Measurements from ENCODE around the gene KCNQ5. TPM values are rescaled to one million over a fixed set of nuclear protein-coding genes. Genes with fewer than 3 reads are reported as not detected.
"Not testable (repeated sequence)": the region's sequence is repeated elsewhere in the genome, so short reads cannot be mapped to it uniquely, and the experiment has no call there.

Gene KCNQ5
- total and polyA plus RNA-seq, 9 donors: 0.28 to 0.86 (median 0.57) TPM

DNA sequence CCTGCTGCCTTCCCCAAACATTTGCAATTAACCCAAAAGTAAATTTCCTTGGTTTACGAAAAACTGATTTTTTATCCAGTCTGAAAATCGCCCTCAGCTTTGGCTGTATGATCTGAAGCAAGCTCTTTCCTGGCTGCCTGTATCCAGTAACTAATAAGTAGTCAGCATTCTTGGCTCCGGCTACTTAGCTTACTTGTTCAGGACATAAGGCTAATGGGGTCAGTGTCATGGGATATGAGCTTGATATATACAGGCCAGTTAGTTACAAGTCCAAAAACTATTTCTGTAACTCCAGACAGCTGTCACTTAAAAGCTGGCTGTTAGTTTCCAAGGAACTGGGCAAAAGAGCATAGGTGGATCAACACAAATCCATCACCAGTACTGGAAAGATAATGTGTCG is 547.2 kb downstream of the KCNQ5 start:
- WGBS (ENCODE audit: insufficient coverage): 29% methylated on average over 3 of the region's 4 CpGs
- DNase-seq: peak; percentile 56
- H3K36me3 ChIP-seq (ENCODE audit: control insufficient read depth, insufficient read depth, low read length): no peaks in the 10 kb centered on the region
- H3K4me3 ChIP-seq (ENCODE audit: low read length): no peak overlapping the region
- H3K27me3 ChIP-seq (ENCODE audit: control insufficient read depth, insufficient read depth, low read length): no peaks in the 10 kb centered on the region
- no peak overlapping the region for H3K27ac ChIP-seq (ENCODE audit: low read length)
- H3K4me1 ChIP-seq (ENCODE audit: control insufficient read depth, insufficient read depth, low read length): no peaks in the 10 kb centered on the region
- no peaks in the 10 kb centered on the region for H3K9me3 ChIP-seq (replicated peaks; ENCODE audit: control insufficient read depth, low read depth, low read length)

DNA sequence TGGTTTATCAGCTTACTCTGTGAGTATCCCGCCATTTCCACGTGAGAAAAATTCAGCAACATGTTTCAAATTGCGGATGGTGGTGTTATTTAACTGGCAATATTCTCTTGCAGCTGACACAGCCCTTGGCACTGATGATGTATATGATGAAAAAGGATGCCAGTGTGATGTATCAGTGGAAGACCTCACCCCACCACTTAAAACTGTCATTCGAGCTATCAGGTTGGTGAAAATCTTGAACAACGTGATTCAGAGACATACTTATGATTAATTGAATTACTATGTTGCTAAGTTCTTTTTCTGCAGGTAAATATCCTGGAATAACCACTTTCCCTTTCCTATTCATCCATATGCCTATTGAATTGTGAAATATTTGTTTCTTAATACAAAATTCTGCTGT is 547.8 kb downstream of the KCNQ5 start:
- Histone ChIP-seq H3K4me3 (ENCODE audit: low read length) (no peak overlapping the region), H3K4me1 (ENCODE audit: control insufficient read depth, insufficient read depth, low read length) (no peaks in the 10 kb centered on the region), H3K27me3 (ENCODE audit: control insufficient read depth, insufficient read depth, low read length) (no peaks in the 10 kb centered on the region), H3K36me3 (ENCODE audit: control insufficient read depth, insufficient read depth, low read length) (no peaks in the 10 kb centered on the region), H3K9me3 (replicated peaks; ENCODE audit: control insufficient read depth, low read depth, low read length) (no peaks in the 10 kb centered on the region), H3K27ac (ENCODE audit: low read length) (no peak overlapping the region)
- WGBS (ENCODE audit: insufficient coverage): no CpG with 5 or more reads among the region's 5 CpGs
- no peak for DNase-seq

DNA sequence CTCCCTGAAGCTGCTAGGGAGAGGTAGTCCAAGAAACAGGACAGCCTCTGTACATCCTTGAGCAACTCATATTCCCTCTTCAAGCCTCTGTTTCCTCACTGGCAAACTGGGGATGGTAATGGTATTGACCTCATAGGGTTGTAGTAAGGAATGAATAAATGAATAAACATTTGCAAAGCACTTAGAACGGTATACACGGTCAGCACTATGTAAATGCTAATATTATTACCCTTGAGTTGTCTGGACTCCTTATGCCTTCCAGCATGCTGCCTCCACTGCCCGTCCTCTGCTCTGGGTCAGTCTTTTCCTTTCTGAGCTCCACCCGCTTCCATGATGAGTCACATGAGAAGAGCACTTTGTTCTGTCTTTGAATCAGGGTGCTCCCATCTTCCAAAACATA is 552.8 kb downstream of the KCNQ5 start:
- 84% methylated on average over 2 of the region's 4 CpGs for WGBS (ENCODE audit: insufficient coverage)
- H3K27ac ChIP-seq (ENCODE audit: low read length): no peak overlapping the region
- H3K9me3 ChIP-seq (replicated peaks; ENCODE audit: control insufficient read depth, low read depth, low read length): no peaks in the 10 kb centered on the region
- H3K4me3 ChIP-seq (ENCODE audit: low read length): no peak overlapping the region
- no peaks in the 10 kb centered on the region for H3K36me3 ChIP-seq (ENCODE audit: control insufficient read depth, insufficient read depth, low read length)
- no peaks in the 10 kb centered on the region for H3K27me3 ChIP-seq (ENCODE audit: control insufficient read depth, insufficient read depth, low read length)
- H3K4me1 ChIP-seq (ENCODE audit: control insufficient read depth, insufficient read depth, low read length): no peaks in the 10 kb centered on the region
- no peak for DNase-seq

DNA sequence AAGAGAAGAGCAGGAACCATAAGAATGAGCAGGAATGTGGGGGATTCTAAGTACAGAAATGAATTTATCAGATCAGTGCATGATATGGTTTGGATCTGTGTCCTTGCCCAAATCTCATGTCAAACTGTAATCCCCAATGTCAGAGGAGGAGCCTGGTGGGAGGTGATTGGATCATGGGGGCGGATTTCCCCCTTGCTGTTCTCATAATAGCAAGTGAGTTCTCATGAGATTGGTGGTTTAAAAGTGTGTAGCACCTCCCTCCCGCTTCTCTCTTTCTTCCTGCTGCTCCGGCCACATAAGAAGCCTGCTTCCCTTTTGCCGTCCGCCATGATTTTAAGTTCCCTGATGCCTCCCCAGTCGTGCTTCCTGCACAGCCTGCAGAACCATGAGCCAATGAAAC is 554.2 kb downstream of the KCNQ5 start:
- no peak for DNase-seq
- WGBS (ENCODE audit: insufficient coverage): no CpG with 5 or more reads among the region's 6 CpGs
- Histone ChIP-seq H3K36me3 (ENCODE audit: control insufficient read depth, insufficient read depth, low read length) (no peaks in the 10 kb centered on the region), H3K4me1 (ENCODE audit: control insufficient read depth, insufficient read depth, low read length) (no peaks in the 10 kb centered on the region), H3K27me3 (ENCODE audit: control insufficient read depth, insufficient read depth, low read length) (no peaks in the 10 kb centered on the region), H3K9me3 (replicated peaks; ENCODE audit: control insufficient read depth, low read depth, low read length) (no peaks in the 10 kb centered on the region), H3K4me3 (ENCODE audit: low read length) (no peak overlapping the region), H3K27ac (ENCODE audit: low read length) (no peak overlapping the region)

DNA sequence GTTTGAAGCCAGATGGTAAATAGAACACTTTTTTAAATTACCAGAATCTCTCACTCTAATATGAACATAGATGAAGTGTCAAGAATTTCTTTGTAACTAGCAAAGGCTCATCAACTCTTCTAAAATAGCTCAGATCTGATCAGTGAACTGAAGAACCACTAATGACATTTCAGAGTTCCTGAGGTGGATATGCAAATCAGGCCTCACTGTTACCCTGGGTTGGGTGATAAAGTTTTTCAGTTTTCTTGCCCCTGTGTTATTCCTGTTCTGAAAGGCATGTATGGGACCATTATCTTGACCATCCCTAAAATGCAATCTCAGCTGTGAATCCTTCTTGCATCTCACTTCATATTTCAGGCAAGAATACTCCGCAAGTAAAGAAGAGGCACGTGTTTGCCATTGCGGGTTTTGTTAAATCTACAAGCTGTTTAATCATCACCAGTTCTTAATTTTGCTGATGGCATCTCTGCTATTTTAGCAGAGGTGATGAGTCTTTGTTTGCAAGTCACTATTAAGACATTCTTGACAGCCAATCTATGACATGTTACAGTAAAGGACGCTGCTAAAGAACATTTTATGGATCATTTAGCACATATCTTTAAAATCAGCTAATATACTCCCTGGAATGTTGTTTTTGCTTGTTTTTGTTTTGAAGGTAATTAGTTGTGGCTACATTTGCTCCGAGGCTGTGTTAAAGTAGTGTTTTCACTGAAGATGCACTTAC is 555.5 kb downstream of the KCNQ5 start:
- H3K9me3 ChIP-seq (replicated peaks; ENCODE audit: control insufficient read depth, low read depth, low read length): no peaks in the 10 kb centered on the region
- no peak for DNase-seq
- WGBS (ENCODE audit: insufficient coverage): no CpG with 5 or more reads among the region's 5 CpGs
- no peaks in the 10 kb centered on the region for H3K4me1 ChIP-seq (ENCODE audit: control insufficient read depth, insufficient read depth, low read length)
- H3K27me3 ChIP-seq (ENCODE audit: control insufficient read depth, insufficient read depth, low read length): no peaks in the 10 kb centered on the region
- H3K4me3 ChIP-seq (ENCODE audit: low read length): no peak overlapping the region
- H3K27ac ChIP-seq (ENCODE audit: low read length): no peak overlapping the region
- H3K36me3 ChIP-seq (ENCODE audit: control insufficient read depth, insufficient read depth, low read length): no peaks in the 10 kb centered on the region

DNA sequence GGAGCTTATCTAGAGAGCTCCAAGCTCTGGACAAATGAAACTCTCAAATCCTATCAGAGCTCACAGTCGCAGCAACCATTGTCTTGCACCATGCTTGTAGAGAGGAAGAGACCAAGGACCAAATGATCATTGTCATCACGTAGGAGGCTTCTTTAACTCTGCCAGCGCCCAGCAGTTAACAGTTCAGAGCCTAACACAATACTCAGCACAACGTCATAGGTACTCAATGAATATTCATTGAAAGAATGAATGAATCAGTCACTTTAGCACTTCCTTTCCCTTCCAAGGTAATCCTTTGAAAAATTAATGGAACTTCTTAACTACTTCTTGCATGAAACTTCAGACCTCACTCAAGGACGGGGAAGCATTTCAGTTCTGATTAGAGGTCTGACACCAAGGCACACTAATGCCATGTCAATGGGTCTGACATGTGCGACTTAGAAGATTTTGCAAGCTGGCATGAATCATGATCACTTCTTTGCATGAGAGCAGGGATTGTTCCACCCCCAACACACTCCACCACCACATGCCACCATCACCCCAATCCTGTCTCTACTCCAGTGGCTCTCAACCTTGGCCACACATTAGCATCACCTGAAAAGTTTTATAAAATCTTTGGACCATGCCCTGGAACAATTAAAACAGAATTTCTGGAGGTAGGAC is 558.3 kb downstream of the KCNQ5 start:
- H3K27ac ChIP-seq (ENCODE audit: low read length): no peak overlapping the region
- H3K4me3 ChIP-seq (ENCODE audit: low read length): no peak overlapping the region
- no peaks in the 10 kb centered on the region for H3K27me3 ChIP-seq (ENCODE audit: control insufficient read depth, insufficient read depth, low read length)
- 81% methylated on average over 3 of the region's 6 CpGs for WGBS (ENCODE audit: insufficient coverage)
- no peak for DNase-seq
- H3K4me1 ChIP-seq (ENCODE audit: control insufficient read depth, insufficient read depth, low read length): no peaks in the 10 kb centered on the region
- no peaks in the 10 kb centered on the region for H3K9me3 ChIP-seq (replicated peaks; ENCODE audit: control insufficient read depth, low read depth, low read length)
- no peaks in the 10 kb centered on the region for H3K36me3 ChIP-seq (ENCODE audit: control insufficient read depth, insufficient read depth, low read length)

DNA sequence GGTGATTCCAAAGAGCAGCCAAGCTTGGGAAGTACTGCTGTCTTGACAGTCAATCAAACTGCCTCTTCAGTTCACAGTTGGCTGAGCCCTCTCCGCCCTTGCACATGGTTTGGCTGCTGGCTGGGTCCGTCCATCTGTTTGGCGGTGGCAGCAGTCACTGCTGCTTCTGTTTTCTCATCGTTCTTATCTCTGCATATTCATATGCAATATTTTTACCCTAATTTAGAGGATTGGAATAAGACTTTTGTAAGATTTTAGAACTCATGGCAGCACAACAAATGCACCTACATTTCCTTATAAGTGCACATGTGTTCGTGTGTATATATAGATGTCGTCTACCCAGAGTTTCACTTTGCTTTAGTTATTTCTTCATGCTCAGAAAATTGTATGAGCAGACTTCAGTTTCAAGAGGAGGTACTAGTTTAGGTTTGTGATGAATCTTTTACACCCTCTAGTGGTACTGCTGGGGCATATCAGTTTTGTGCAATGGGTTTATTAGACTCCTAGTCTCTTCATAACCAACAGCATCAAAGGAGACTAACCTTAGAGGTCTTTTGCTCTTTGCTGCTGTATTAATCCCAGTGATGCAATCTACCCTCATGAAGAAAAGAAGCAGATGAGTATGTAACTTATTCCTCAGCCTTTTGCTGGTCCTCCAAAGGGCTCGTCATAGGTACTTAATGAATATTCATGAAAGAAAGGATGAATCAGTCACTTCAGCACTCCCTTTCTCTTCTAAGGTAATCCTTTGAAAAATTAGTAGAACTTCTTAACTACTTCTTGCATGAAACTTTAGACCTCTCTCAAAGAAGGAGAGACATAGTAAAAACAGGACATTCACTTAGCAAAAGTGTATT is 559.1 kb downstream of the KCNQ5 start:
- WGBS (ENCODE audit: insufficient coverage): 10% methylated on average over 1 of the region's 7 CpGs

DNA sequence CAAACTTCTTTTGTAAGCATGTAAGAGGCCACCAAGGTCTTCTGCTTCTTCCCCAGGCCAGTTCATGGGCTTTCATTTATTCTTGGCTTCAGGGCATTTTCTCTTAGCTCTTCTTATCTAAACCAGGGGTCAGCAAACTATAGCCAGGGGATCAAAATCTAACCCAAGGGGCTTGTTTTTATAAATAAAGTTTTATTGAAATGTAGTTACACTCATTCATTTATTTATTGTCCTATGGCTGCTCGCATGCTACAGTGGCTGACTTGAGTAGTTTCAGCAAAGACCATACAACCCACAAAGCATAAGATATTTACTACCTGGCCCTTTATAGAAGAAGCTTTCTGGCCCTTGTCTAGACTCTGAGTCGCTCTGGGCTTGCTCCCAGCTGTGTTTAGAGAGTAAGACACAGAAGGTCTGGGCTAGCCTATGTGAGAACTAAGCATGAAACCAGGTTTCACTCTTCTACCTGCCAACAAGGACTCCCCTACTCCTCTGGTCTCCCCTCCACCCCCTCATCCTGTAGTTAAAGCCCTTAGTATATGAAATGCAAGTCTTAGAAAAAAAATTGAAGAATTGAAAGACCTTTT is 560.2 kb downstream of the KCNQ5 start:
- no CpG with 5 or more reads among the region's 2 CpGs for WGBS (ENCODE audit: insufficient coverage)
- no peak for DNase-seq
- no peaks in the 10 kb centered on the region for H3K9me3 ChIP-seq (replicated peaks; ENCODE audit: control insufficient read depth, low read depth, low read length)

More for the DNA sequence above, 559.1 kb downstream of the KCNQ5 start:
- no peak overlapping the region for H3K4me3 ChIP-seq (ENCODE audit: low read length)
- H3K36me3 ChIP-seq (ENCODE audit: control insufficient read depth, insufficient read depth, low read length): no peaks in the 10 kb centered on the region
- no peak overlapping the region for H3K27ac ChIP-seq (ENCODE audit: low read length)
- H3K9me3 ChIP-seq (replicated peaks; ENCODE audit: control insufficient read depth, low read depth, low read length): no peaks in the 10 kb centered on the region
- no peaks in the 10 kb centered on the region for H3K4me1 ChIP-seq (ENCODE audit: control insufficient read depth, insufficient read depth, low read length)
- no peaks in the 10 kb centered on the region for H3K27me3 ChIP-seq (ENCODE audit: control insufficient read depth, insufficient read depth, low read length)
- peak; percentile 72 for DNase-seq

DNA sequence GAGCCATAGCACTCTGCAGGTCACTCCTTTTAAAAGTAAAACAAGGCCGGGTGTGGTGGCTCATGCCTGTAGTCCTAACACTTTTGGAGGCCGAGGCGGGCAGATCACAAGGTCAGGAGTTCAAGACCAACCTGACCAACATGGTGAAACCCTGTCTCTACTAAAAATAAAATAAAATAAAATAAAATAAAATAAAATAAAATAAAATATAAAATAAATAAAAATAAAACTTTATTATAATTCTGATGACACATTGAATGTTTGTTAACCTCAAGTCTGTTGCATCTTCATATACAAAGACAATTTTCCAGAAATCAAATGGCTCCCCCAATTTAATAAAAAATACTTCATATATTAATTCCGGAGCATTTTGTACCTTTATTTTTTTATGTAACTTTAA is 571.4 kb downstream of the KCNQ5 start:
- 100% methylated on average over 1 of the region's 4 CpGs for WGBS (ENCODE audit: insufficient coverage)

More for the DNA sequence above, 560.2 kb downstream of the KCNQ5 start:
- no peaks in the 10 kb centered on the region for H3K4me1 ChIP-seq (ENCODE audit: control insufficient read depth, insufficient read depth, low read length)
- no peak overlapping the region for H3K27ac ChIP-seq (ENCODE audit: low read length)
- H3K36me3 ChIP-seq (ENCODE audit: control insufficient read depth, insufficient read depth, low read length): no peaks in the 10 kb centered on the region
- H3K4me3 ChIP-seq (ENCODE audit: low read length): no peak overlapping the region
- no peaks in the 10 kb centered on the region for H3K27me3 ChIP-seq (ENCODE audit: control insufficient read depth, insufficient read depth, low read length)

DNA sequence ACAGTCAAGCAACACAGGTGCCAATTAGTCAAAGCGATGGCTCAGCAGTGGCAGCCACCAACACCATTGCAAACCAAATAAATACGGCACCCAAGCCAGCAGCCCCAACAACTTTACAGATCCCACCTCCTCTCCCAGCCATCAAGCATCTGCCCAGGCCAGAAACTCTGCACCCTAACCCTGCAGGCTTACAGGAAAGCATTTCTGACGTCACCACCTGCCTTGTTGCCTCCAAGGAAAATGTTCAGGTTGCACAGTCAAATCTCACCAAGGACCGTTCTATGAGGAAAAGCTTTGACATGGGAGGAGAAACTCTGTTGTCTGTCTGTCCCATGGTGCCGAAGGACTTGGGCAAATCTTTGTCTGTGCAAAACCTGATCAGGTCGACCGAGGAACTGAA is 572.9 kb downstream of the KCNQ5 start:
- no peaks in the 10 kb centered on the region for H3K4me1 ChIP-seq (ENCODE audit: control insufficient read depth, insufficient read depth, low read length)
- no peak for DNase-seq
- 91% methylated on average over 7 of the region's 7 CpGs for WGBS (ENCODE audit: insufficient coverage)
- H3K9me3 ChIP-seq (replicated peaks; ENCODE audit: control insufficient read depth, low read depth, low read length): no peaks in the 10 kb centered on the region
- no peaks in the 10 kb centered on the region for H3K36me3 ChIP-seq (ENCODE audit: control insufficient read depth, insufficient read depth, low read length)
- H3K4me3 ChIP-seq (ENCODE audit: low read length): no peak overlapping the region
- H3K27ac ChIP-seq (ENCODE audit: low read length): no peak overlapping the region
- H3K27me3 ChIP-seq (ENCODE audit: control insufficient read depth, insufficient read depth, low read length): no peaks in the 10 kb centered on the region

More for the DNA sequence above, 571.4 kb downstream of the KCNQ5 start:
- not testable (repeated sequence) for DNase-seq; H3K4me1 ChIP-seq (ENCODE audit: control insufficient read depth, insufficient read depth, low read length); H3K9me3 ChIP-seq (replicated peaks; ENCODE audit: control insufficient read depth, low read depth, low read length); H3K4me3 ChIP-seq (ENCODE audit: low read length); H3K27me3 ChIP-seq (ENCODE audit: control insufficient read depth, insufficient read depth, low read length); H3K27ac ChIP-seq (ENCODE audit: low read length); H3K36me3 ChIP-seq (ENCODE audit: control insufficient read depth, insufficient read depth, low read length)
